Right kidney (tissue), 1 donor: ENCODE results near the gene SAP30BP.

ENCODE experiments used
- DNase-seq: peaks from one replicate; pipeline ENCODE4 v3.0.0-alpha.2; 2016

Gene SAP30BP

DNA sequence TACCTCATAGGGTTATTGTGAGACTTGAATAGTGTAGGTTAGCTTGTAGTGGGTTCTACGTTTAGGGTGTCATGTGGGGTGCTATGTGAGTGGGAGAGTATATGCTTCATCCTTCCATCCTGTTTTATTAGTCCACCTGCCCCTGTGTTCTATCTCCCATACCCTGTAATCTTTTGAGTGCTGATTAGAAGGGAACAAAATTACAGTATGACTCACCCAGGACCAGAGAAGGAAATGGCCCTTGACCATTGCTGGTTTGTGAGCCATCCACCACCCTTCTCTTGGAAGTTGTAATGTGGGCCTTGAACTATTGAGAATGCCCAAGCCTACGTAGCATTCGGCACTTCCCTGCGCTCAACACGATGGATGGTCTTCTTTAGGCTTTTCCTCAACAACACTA lies 17.1 kb downstream of the SAP30BP start:
- DNase-seq, result no peak

DNA sequence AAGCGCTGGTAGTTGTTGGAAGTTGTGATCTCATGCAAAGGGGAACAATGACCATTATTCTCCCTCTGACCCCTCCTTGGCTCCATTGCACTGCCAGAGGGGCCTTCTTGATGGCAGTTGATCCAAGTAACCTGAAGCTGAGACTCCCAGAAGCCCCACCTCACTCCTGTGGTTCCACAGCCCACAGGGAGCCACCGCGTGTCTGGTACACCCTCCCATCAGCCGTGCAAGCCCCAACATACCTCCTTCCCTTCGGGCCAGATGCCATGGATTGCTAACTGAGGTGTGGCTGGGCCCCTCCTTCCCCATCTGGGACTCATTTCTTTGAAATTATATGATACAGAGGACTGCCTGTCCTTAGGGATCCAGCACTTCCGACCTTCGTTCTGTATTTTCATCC lies 17.8 kb downstream of the SAP30BP start:
- no peak for DNase-seq

DNA sequence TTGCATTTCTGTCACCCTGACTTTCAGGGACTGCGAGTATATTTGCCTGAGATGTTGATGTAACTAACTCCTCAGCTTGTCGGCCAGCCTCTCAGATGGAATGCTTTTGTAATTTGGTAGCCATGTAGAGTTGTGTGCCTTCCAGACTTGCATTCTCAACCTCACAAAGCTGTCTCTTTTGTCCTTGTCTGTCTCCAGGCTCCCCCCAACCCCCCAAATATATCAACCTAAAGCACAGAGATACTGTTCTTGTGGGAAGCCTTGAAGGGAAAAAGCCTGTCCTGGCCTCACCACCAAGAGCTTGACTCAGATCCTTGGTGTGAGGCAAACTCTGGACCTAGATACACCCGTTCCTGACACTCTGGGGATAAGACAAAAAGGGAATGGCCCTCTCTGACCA lies 18.4 kb downstream of the SAP30BP start:
- DNase-seq, result no peak

DNA sequence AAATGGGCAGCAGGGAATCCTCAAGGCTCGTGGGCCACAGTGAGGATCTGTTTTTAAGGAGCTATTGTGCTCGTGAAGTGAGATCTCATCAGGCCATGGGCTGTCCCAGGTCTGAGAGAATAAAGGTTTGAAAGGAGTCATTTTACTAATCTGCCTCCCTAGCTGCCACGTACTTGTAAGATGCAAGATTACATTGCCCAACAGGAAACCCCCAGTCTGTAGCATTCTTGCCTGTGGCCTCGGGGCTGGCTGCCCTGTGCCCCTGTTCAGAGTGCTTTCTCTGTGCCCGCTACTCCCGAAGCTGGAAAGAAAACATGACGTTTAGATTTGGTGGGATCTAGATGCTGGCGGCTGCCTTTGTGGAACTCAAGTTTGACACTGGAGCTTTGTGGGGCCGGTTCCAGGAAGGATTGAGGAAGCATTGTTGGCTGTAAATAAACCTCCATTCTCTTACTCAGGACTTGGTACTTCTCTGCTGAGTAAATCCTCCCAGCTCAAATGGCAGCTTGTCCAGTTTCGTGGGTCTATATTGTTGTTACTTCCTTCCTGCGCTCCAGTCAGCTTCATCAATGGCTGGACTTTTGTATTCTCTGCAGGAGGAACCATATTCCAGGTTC lies 21.2 kb downstream of the SAP30BP start:
- DNase-seq, result no peak

DNA sequence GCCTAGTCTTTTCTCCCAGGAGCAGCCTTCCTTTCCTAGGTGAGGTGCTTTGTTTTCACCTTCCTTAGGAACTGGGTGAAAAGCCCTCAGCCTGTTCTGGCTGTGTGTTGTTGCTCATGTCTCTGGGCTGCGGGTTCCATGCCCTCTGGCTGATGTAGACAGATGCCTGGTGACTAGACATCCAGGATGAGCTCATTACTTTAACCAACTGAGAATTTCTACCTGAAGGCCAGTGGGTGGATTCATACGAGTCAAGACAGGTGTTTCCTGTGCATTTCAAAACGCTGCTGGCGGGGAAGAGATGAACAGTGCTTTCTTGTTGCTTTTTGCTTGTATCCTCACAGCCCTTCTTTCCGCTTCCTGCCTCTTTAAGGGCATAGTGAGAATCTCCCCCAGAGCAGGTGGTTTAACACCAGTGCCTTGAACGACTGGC lies 22.3 kb downstream of the SAP30BP start:
- no peak for DNase-seq

DNA sequence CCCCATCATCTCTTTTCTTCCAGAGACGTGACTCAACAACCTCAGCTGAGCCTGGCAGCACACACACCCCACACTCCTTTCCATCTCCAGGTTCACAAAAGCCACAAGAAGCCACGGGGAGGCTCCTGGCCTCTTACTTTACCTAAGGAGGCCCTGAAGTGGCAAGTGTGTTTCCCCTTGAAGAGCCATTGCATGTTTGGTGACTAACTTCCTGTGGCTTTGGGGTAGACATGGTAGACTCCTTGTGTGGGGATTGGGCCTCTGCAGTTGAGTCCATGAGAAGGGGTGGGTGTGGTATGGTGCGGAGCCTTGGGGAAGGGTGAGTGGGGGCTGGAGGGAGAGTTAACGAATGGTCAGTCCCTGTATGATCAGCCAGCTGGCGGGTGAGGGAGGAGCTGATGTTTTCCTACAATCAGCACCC lies 24.2 kb downstream of the SAP30BP start:
- no peak for DNase-seq

DNA sequence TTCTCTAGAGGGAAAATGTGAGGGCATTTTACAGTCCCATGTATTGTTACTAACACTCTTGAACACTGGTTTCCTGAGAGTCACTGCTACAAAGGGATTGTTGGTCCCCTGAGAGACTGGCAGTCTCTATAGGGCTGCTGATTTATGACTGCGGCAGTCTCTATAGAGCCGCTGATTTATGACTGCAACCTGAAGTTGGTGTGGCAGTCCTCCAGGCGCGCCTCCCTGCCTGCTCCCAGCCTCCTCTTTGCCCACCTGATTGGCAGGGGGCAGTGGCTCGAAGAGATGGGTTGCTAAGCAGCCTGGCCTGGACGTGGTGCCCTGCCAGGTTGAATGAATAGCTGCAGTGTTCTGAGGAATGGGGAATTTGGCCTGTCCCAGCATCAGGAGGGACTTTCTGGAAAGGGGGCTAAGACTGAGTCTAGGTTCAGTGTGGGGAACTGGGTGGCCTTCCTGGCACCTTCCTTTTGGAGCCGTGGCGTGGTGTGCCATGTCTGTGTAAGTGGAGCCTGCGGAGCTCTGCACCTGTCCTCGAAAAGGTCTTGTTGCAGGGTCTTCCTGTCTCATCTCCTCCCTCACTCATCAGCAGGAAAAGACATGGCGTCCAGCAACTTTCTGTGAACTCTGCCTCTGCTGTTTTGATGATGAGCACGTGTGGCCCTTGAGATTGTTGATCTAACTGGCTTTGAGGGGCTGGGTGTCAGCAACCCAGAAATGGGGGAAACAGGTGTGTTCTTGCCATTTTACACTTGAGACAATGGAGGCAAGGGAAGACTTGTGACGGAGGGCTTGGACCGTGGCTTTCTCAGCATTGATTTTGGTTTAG lies 24.9 kb downstream of the SAP30BP start:
- DNase-seq, result no peak

DNA sequence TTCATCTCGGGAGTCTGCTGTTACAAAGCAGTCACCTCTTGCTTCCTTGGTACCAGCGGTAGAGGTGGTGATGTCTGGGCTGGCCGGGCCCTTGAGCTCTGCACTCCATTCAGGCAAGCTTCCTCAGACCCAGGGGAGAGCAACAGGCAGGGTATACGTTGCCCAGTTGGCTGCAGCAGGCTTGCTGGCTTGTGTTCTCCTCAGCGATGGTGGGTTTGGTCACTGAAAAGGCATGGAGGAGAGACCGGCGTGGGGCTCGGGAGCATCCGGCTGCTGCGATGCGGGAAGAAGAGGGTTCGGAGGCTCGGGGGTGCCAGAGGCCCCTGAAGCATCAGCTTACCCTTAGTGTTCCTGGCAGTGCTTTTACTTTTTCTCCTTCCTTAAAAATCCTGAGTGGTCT lies 25.8 kb downstream of the SAP30BP start:
- DNase-seq, result no peak

DNA sequence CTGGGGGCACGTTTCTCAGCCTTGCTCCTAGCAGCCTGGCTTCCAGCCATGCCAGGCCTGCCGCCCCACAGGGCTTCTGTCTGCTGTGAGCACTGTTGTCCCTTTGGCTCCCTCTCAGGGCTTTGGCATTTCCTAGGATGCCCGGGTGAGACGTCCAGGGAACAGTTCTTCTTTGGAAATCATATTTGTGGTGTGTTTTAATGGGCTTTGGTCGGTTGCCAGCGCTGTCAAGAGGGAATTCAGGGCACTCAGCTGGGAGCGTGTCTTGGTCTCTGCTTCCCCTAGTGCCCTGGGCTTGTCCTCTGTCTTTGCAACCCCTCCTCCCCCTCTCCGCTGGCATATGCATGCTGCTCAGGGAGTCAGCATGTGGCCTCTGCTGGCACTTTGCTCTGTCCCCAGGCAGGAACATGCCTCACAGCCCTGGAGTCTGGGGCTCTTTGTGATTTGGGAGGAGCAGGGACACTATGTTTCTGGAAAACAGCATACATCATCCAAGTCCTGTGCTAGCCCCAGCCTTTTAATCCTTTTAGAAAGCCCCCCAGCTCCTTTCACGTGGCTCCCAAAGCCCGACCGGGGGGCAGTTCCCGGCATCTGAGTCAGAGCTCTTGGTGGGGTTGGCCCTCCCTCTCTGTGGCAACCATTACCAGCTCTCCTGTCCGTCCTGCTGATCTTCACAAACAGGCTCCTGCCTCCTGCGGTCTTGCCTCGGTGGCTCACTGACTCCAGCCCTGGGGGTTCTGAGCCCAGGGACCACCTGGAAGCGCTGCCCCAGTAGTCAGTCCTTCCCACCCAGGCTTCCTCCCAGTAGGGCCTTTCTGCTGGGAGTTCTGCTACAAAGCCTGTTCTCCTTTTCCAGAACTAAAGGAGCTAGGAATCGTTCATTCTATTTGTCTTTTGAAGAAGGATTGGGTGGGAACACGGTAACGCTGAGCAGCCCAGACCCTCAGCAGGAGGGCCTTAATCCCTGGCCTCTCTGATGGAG lies 26.7 kb downstream of the SAP30BP start:
- no peak for DNase-seq

DNA sequence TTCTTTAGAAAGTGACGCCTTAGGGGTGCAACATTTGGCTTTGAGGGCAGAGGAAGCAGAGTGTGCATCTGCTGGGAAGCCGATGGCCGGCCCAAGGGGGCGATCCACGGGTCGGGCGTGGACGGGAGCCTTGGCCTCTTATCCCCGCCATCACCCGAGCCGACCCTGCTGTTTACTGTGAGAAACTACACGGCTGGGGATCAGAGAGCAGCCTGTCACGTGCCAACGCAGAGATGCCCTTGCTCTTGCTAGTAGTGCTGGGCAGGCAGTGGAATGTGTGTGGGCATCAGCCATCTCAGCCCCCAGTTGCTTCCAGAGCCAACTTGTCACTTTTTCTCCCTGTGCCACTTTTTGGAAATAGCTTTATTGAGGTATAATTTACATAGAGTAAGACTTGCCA lies 27.4 kb downstream of the SAP30BP start:
- DNase-seq, result no peak

DNA sequence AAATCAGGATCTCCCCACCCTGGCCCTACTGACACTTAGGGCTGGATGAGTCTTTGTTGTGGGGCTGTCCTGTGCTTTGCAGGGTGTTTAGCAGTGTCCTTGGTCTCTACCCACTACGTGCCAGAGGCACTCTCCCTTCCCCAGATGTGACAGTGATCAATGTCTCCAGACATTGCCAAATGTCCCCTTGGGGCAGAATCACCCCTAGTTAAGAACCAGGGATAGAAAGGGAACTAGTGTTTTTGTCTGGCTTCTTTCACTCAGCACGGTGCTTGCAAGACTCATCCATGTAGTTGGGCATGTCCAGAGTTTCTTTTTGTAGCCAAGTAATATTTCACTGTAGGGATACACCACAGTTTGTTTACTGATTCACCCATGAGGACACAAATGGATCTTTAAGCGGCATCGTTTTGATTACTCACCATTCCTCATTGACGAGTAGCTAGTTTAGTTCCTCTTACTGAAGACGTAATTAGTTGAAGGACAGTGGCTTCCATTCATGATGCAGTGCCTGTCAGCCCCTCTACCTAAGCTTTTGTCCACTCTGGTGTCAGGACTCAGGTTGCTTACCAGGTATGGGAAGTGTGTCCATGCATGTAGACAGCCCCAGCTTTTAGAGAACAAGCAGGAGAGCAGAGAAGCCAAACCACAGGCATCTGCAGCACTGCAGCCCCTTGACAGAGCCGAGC lies 28.1 kb downstream of the SAP30BP start:
- DNase-seq, result no peak

DNA sequence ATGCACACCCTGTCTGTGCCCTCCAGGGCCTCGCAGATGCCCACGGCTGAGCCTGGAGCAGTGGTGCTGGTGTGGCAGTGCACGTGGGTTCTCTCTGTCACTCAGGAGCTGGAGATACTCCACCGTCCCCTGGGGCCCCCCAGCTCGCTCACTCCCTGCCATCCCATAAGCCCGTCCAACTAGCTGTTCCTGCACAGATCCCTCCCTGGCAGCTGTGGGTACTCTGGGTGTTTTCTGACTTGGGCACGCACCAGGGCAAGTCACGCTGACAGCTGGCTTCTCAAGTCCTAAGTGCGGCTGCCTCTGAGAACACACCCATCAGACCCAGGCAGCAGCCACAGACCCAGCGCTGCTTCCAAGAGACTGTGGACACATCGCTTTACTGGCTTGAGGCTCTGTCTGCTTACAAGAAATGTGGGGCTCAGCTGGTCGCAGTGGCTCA lies 28.7 kb downstream of the SAP30BP start:
- no peak for DNase-seq

DNA sequence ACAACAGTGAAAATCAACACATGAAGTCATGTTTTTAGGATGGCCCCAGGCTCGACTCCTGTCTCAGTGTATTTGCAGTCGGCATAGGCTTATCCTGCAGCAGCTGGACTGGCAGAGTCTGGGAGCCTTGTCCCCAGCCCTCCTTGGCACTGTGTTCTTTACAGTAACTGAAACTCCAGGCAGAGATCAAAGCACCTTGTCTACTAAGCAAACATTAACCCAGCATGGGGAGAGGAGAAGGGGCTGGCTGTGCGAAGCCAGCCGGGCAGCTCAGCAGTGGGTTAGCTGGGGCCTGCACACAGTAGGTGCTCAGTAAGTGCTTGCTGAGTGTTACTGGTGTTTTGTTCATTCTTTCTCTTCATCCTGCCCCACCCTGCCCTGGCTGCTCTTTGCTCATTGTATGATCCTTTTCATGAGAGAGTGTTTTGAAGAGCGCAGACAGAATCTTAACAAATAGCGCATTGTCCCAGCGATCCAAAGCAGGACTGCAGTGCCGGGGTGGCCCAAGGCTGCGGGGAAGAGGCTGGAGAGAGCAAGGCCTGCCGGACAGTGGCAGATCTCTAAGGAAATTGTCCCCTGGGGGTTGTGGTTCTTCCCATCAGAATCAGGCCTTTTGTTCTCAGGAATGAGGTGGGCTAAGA lies 30.6 kb downstream of the SAP30BP start:
- no peak for DNase-seq

DNA sequence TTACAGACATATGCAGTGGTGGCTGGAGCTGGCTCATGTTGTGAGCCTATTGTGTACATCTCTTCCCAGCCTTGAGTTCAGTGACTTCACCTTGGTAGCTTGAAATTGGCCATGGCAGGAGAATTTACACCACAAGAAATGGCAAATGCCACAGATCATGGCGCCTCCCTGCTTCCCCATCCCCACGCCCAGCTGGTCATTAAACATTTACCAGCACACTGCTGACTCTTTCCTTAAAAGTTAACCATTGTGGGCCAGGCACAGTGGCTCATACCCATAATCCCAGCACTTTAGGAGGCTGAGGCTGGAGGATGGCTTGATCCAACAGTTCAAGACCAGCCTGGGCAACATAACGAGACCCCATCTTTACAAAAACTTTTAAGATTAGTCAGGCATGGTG lies 31.5 kb downstream of the SAP30BP start:
- DNase-seq, result no peak

DNA sequence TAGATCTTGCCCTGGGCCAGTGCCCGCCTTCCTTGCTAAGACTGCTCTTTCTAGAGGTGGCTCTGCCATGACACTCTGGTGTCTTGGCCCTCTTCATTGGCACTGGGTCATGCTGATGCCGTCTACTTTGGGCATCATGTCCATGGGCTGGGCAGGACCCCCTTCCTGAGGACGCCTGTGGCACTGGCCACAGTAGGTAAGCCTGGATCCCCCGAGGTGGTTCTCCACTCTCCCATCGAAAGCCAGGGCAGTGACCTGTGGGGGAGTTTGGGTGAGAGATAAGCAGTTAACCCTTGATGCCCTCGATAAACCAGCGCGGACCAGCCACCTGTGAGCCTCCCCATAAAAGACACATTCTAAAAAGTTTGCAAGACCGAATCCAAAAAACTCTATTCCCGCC lies 34.1 kb downstream of the SAP30BP start:
- no peak for DNase-seq

DNA sequence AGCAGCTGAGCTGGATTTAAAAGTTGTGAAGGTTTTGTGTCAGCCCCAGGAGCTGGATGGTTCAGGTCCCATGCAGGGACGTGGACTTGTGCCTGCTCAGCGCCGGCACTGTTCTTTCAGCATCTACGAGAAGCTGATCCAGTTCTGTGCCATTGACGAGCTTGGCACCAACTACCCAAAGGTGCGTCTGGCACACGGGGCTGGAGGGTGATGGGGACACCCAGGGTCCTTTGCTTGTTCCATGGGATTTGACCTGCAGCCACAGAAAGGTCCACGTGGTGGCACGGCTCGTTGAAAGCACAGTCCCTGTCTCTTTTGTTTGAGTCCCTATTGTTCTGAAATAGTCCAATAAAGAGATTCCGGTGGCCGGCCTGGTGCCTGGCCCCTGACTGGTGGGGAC lies 36.1 kb downstream of the SAP30BP start:
- DNase-seq, result no peak

DNA sequence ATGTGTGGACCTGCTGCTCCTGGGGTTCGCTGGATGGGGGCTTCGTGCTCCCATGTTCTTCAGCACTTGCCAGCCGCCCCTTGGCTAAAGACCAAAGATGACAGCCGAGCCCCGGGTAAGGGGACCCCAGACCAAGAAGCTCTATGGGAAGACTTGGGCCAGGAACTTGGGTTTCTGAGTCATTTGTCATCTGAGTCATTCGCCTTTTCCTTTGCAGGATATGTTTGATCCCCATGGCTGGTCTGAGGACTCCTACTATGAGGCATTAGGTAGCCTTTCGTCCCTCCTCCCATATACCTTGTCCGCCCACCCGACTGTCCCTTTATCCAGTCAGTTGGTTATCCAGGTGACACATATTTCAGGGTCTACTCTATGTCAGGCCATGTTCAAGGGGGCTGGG lies 36.5 kb downstream of the SAP30BP start:
- no peak for DNase-seq

DNA sequence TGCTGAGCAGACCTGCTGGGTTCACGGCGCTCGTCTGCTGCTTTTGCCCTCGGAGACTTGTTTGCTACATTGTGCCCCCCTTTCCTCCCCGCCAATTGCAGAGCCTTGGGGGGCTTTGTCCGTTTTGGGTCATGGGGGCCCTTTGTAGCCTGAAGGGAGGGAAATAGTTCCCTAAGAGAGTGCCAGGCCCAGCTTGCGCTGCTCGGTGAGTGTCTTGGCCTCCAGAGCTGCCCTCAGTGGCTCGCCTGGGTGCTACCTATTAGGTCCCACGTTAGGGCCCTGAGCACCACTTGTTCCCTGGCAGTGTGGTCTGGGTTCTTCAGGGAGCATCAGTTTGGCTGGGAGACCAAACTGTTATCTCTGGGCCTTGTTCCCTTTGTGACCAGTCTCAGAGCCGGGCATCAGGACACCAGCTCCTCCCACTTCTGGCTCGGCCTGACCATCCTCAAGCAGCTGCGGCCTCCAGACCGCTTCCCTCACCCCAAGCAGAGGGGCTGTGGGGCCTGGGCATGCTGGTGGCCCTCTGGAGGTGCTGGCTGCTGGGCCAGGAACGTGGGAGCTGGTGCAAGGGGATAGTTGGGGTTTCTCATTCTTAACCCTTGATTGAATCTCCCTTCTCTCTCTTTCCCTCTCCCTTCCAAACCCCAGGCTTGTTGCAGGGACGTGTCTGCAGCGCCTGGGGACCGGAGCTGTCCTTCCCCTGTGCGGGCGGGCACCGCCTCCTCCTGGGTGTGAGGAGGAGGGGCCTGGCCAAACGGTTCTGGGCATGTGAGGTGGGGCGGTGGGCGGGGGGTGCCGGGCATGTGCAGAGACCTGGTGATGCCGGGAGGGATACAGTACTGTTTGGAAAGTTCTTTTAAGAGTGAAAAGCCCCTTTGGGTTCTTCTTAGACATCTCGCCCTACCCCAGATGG lies 38.1 kb downstream of the SAP30BP start:
- DNase-seq, result no peak

DNA sequence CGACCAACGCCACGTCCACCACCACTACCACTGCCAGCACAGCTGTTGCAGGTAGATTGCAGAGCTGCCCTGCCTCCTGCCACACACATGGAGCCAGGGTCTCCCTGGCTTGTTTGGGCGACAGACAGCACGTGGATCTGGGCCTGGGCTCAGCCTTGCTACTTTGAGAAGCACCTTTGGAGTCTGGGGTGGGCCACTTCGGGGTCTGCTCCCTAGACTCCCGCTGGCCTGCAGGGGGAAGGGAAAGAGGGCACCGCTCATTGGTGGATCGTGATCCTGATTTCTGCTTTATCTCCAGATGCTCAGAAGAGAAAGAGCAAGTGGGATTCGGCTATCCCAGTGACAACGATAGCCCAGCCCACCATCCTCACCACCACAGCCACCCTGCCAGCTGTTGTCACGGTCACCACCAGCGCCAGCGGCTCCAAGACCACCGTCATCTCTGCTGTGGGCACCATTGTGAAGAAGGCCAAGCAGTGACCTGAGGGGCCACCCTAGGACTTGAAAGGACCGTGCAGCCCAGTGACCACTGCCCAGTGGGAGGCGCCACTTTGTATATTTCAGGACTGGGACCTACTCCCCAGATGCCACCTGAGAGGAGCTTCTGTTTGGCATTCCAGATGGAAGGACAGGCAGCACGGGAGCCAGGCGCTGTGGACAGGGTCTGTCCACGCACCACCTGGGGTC lies 39.0 kb downstream of the SAP30BP start:
- no peak for DNase-seq

DNA sequence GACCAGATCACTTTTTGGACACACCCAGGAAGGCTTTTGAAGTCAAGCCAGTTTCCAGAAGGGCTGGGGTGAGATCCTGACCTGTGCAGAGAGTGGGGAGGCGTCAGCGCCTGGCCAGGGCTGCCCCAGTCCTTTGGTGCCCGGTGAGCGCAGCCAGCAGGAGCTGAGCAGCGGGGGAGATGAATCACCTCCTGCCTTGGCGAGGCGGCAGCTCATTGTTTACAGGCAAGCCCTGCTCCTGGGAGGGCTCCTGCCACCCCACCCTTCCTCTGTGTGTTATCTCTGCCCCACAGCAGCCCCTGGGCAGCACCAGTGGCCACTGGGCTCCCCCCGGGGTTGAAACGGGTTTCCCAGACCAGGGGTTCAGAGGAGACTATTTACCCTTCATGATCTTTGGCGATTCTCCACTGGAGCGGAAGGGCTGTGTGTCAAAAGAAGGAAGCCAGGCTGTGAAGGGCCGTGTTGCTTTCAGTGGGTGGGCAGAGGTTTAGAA lies 40.0 kb downstream of the SAP30BP start:
- DNase-seq, result no peak
